KMS-11 (cell line): ENCODE data around the gene GRHL3.

Experiments
- H2AFZ ChIP-seq: fragments of 200-600 bp; sonication (generic); 2 replicates; pipeline ENCODE4 v1.6.1; 2016; ENCODE audit warnings: antibody characterized with exemption, mixed run types, low read depth
- H3K27ac ChIP-seq: fragments of 200-600 bp; sonication (generic); 2 replicates; pipeline ENCODE4 v1.6.1; 2016; ENCODE audit warnings: mild to moderate bottlenecking, mixed run types
- H3K27me3 ChIP-seq: fragments of 200-600 bp; sonication (generic); 2 replicates; pipeline ENCODE4 v1.6.1; 2017; ENCODE audit warnings: mild to moderate bottlenecking, low read depth, mixed run types, moderate library complexity; ENCODE audit not compliant: insufficient read depth
- H3K36me3 ChIP-seq: fragments of 200-600 bp; sonication (generic); 2 replicates; pipeline ENCODE4 v1.6.1; 2017; ENCODE audit warnings: mild to moderate bottlenecking, mixed run types; ENCODE audit not compliant: insufficient read depth
- H3K4me1 ChIP-seq: fragments of 200-600 bp; sonication (generic); 2 replicates; pipeline ENCODE4 v1.6.1; 2016; ENCODE audit warnings: mild to moderate bottlenecking, low read depth, mixed run types; ENCODE audit not compliant: poor library complexity, severe bottlenecking
- H3K4me2 ChIP-seq: fragments of 200-600 bp; sonication (generic); 2 replicates; pipeline ENCODE4 v1.7.0; 2016; ENCODE audit warnings: mild to moderate bottlenecking, mixed run types
- H3K4me3 ChIP-seq: fragments of 200-600 bp; sonication (generic); IDR thresholded peaks from 2 replicates; pipeline ENCODE4 v1.6.1; 2017; ENCODE audit warnings: low read depth, low read length, mixed read lengths; ENCODE audit not compliant: insufficient read depth
- H3K79me2 ChIP-seq: fragments of 200-600 bp; sonication (generic); 2 replicates; pipeline ENCODE4 v1.6.1; 2016; ENCODE audit warnings: low read depth, mixed run types; ENCODE audit not compliant: insufficient read depth
- H3K9ac ChIP-seq: fragments of 200-600 bp; sonication (generic); 2 replicates; pipeline ENCODE4 v1.6.1; 2016; ENCODE audit warnings: mild to moderate bottlenecking, mixed run types
- H4K20me1 ChIP-seq: fragments of 200-600 bp; sonication (generic); 2 replicates; pipeline ENCODE4 v1.6.1; 2016; ENCODE audit warnings: mild to moderate bottlenecking, mixed run types; ENCODE audit not compliant: insufficient read depth
- CTCF ChIP-seq: fragments of 200-600 bp; sonication (generic); conservative IDR thresholded peaks from 2 replicates; pipeline ENCODE4 v1.6.1; 2017; ENCODE audit warnings: low read depth, mild to moderate bottlenecking, antibody characterized with exemption, low read length, moderate library complexity, mixed read lengths

GRHL3 gene

GRCh38 chr1:24366707-24367106 is 47.5 kb downstream of the GRHL3 start:
- Histone ChIP-seq H3K27me3 (no peaks in the 10 kb centered on the region), H3K4me2 (no peak overlapping the region), H3K9ac (no peak overlapping the region), H3K36me3 (no peaks in the 10 kb centered on the region), H2AFZ (no peak overlapping the region), H3K4me3 (no peak overlapping the region), H3K27ac (no peak overlapping the region), H3K4me1 (no peaks in the 10 kb centered on the region), H4K20me1 (no peaks in the 10 kb centered on the region), H3K79me2 (no peaks in the 10 kb centered on the region)
- TF ChIP-seq CTCF, result no peak

- Histone ChIP-seq H4K20me1 (no peaks in the 10 kb centered on the region), H3K9ac (no peak overlapping the region), H3K27ac (no peak overlapping the region), H3K27me3 (no peaks in the 10 kb centered on the region), H3K4me1 (no peaks in the 10 kb centered on the region), H3K4me3 (no peak overlapping the region), H3K79me2 (no peaks in the 10 kb centered on the region), H3K4me2 (no peak overlapping the region), H3K36me3 (no peaks in the 10 kb centered on the region), H2AFZ (no peak overlapping the region)
- TF ChIP-seq CTCF, result no peak
Measured at GRCh38 chr1:24369199-24369598, 50.0 kb downstream of the GRHL3 start.

- Histone ChIP-seq H3K4me3 (no peak overlapping the region), H3K36me3 (no peaks in the 10 kb centered on the region), H4K20me1 (no peaks in the 10 kb centered on the region), H3K4me2 (no peak overlapping the region), H3K27me3 (no peaks in the 10 kb centered on the region), H3K4me1 (no peaks in the 10 kb centered on the region), H3K79me2 (no peaks in the 10 kb centered on the region), H3K27ac (no peak overlapping the region), H2AFZ (no peak overlapping the region), H3K9ac (no peak overlapping the region)
- TF ChIP-seq CTCF, result no peak
Measured at GRCh38 chr1:24369801-24370200, 50.6 kb downstream of the GRHL3 start.

GRCh38 chr1:24373044-24373443 is 53.9 kb downstream of the GRHL3 start:
- no peak for TF ChIP-seq CTCF
- Histone ChIP-seq H3K27me3 (no peaks in the 10 kb centered on the region), H3K9ac (no peak overlapping the region), H4K20me1 (no peaks in the 10 kb centered on the region), H3K27ac (no peak overlapping the region), H2AFZ (no peak overlapping the region), H3K4me3 (no peak overlapping the region), H3K79me2 (no peaks in the 10 kb centered on the region), H3K4me2 (no peak overlapping the region), H3K36me3 (no peaks in the 10 kb centered on the region), H3K4me1 (no peaks in the 10 kb centered on the region)

GRCh38 chr1:24373710-24374109 is 54.6 kb downstream of the GRHL3 start:
- Histone ChIP-seq H3K4me1 (no peaks in the 10 kb centered on the region), H3K4me3 (no peak overlapping the region), H3K27me3 (no peaks in the 10 kb centered on the region), H3K79me2 (no peaks in the 10 kb centered on the region), H3K9ac (no peak overlapping the region), H4K20me1 (no peaks in the 10 kb centered on the region), H3K27ac (no peak overlapping the region), H3K36me3 (no peaks in the 10 kb centered on the region), H2AFZ (no peak overlapping the region), H3K4me2 (no peak overlapping the region)
- TF ChIP-seq CTCF, result no peak
